SK-N-SH treated with all-trans-retinoic acid at 6 μM for 48 hours (cell line): Measurements from ENCODE around the gene SOHLH1.

Experiments
- ATAC-seq: fragments of 200-7000 bp; cut with Tn5 transposase; 3 replicates; pipeline ENCODE4 v1.9.1; 2020; ENCODE audit warnings: mild to moderate bottlenecking, moderate library complexity
- ARNTL ChIP-seq: fragments of 450-650 bp; formaldehyde crosslinking; IDR thresholded peaks from 2 replicates; pipeline ENCODE4 v1.5.0; 2020; ENCODE audit warnings: low read depth, mild to moderate bottlenecking, moderate library complexity, borderline replicate concordance
- BACH2 ChIP-seq: fragments of 250-450 bp; sonication (Bioruptor Pico); IDR thresholded peaks from 2 replicates; pipeline ENCODE4 v1.9.0; 2021; ENCODE audit warnings: mild to moderate bottlenecking, borderline replicate concordance
- CSDC2 ChIP-seq: fragments of 250-450 bp; sonication (Bioruptor Pico); IDR thresholded peaks from 2 replicates; pipeline ENCODE4 v1.5.0; 2020; ENCODE audit warnings: mild to moderate bottlenecking, moderate library complexity
- CSRNP3 ChIP-seq: fragments of 250-450 bp; sonication (Bioruptor Pico); IDR thresholded peaks from 2 replicates; pipeline ENCODE4 v1.5.1; 2021; ENCODE audit warnings: mild to moderate bottlenecking, moderate library complexity
- ESRRG ChIP-seq: fragments of 250-450 bp; sonication (Bioruptor Pico); IDR thresholded peaks from 2 replicates; pipeline ENCODE4 v1.6.1; 2021; ENCODE audit warnings: mild to moderate bottlenecking
- GLIS3 ChIP-seq: fragments of 250-450 bp; sonication (Bioruptor Pico); IDR thresholded peaks from 2 replicates; pipeline ENCODE4 v1.5.0; 2020; ENCODE audit warnings: mild to moderate bottlenecking, moderate library complexity
- ISL1 ChIP-seq: fragments of 250-450 bp; sonication (Bioruptor Pico); IDR thresholded peaks from 2 replicates; pipeline ENCODE4 v2.1.2; 2022; ENCODE audit warnings: mild to moderate bottlenecking, moderate library complexity
- PATZ1 ChIP-seq: fragments of 250-450 bp; sonication (Bioruptor Pico); IDR thresholded peaks from 2 replicates; pipeline ENCODE4 v1.8.0; 2020; ENCODE audit warnings: mild to moderate bottlenecking, moderate library complexity, borderline replicate concordance
- POU6F1 ChIP-seq: fragments of 250-450 bp; sonication (Bioruptor Pico); IDR thresholded peaks from 2 replicates; pipeline ENCODE4 v1.8.0; 2021; ENCODE audit warnings: low read depth, mild to moderate bottlenecking, moderate library complexity, borderline replicate concordance
- PPARA ChIP-seq: fragments of 250-450 bp; sonication (Bioruptor Pico); IDR thresholded peaks from 2 replicates; pipeline ENCODE4 v1.5.0; 2020; ENCODE audit warnings: mild to moderate bottlenecking, borderline replicate concordance
- RARB ChIP-seq: fragments of 250-450 bp; sonication (Bioruptor Pico); IDR thresholded peaks from 2 replicates; pipeline ENCODE4 v1.8.0; 2021; ENCODE audit warnings: mild to moderate bottlenecking, moderate library complexity
- SNAI2 ChIP-seq: fragments of 250-450 bp; sonication (Bioruptor Pico); IDR thresholded peaks from 2 replicates; pipeline ENCODE4 v1.5.0; 2020; ENCODE audit warnings: mild to moderate bottlenecking, moderate library complexity
- TCF4 ChIP-seq: fragments of 250-450 bp; sonication (Bioruptor Pico); IDR thresholded peaks from 2 replicates; pipeline ENCODE4 v1.8.0; 2021; ENCODE audit warnings: mild to moderate bottlenecking, moderate library complexity, borderline replicate concordance
- TOX ChIP-seq: fragments of 250-450 bp; sonication (Bioruptor Pico); IDR thresholded peaks from 2 replicates; pipeline ENCODE4 v1.8.0; 2021; ENCODE audit warnings: mild to moderate bottlenecking, moderate library complexity, borderline replicate concordance
- TSHZ2 ChIP-seq: fragments of 250-450 bp; sonication (Bioruptor Pico); IDR thresholded peaks from 2 replicates; pipeline ENCODE4 v1.5.0; 2020; ENCODE audit warnings: mild to moderate bottlenecking, moderate library complexity
- ZC3H10 ChIP-seq: fragments of 250-450 bp; sonication (Bioruptor Pico); IDR thresholded peaks from 2 replicates; pipeline ENCODE4 v1.5.1; 2021; ENCODE audit warnings: mild to moderate bottlenecking, moderate library complexity
- ZFP3 ChIP-seq: fragments of 250-450 bp; sonication (Bioruptor Pico); IDR thresholded peaks from 2 replicates; pipeline ENCODE4 v1.5.0; 2020; ENCODE audit warnings: mild to moderate bottlenecking, moderate library complexity
- ZFP30 ChIP-seq: fragments of 450-650 bp; formaldehyde crosslinking; IDR thresholded peaks from 2 replicates; pipeline ENCODE4 v1.5.0; 2022; ENCODE audit warnings: mild to moderate bottlenecking, moderate library complexity
- ZNF565 ChIP-seq: fragments of 450-650 bp; formaldehyde crosslinking; conservative IDR thresholded peaks from 2 replicates; pipeline ENCODE4 v1.5.0; 2020; ENCODE audit warnings: low read depth, mild to moderate bottlenecking, moderate library complexity
- ZNF8 ChIP-seq: fragments of 450-650 bp; formaldehyde crosslinking; IDR thresholded peaks from 2 replicates; pipeline ENCODE4 v1.5.0; 2020; ENCODE audit warnings: mild to moderate bottlenecking, moderate library complexity

SOHLH1 gene

GRCh38 chr9:135726138-135726853, 27.0 kb upstream of the SOHLH1 start:
- no peak for TF ChIP-seq CSDC2 (CRISPR knock-in tag)
- TF ChIP-seq ZNF565: no peak
- TF ChIP-seq ZFP30 (CRISPR knock-in tag): no peak
- TF ChIP-seq ZNF8 (CRISPR knock-in tag): no peak
- no peak for TF ChIP-seq ZFP3 (CRISPR knock-in tag)
- no peak for TF ChIP-seq ARNTL
- TF ChIP-seq SNAI2: no peak
- no peak for TF ChIP-seq ZC3H10 (CRISPR knock-in tag)
- no peak for TF ChIP-seq PATZ1 (CRISPR knock-in tag)
- TF ChIP-seq TSHZ2 (CRISPR knock-in tag): no peak
- TF ChIP-seq, all 23 proteins: peak for 0
- no peak for ATAC-seq

GRCh38 chr9:135724186-135724787, 25.0 kb upstream of the SOHLH1 start:
- ATAC-seq: no peak
- TF ChIP-seq BACH2 (CRISPR knock-in tag) (no peak), RARB (no peak), ZC3H10 (CRISPR knock-in tag) (no peak), TSHZ2 (CRISPR knock-in tag) (no peak), PPARA (no peak), TCF4 (CRISPR knock-in tag) (no peak), ISL1 (CRISPR knock-in tag) (no peak), CSRNP3 (no peak), GLIS3 (CRISPR knock-in tag) (no peak), ZFP3 (CRISPR knock-in tag) (no peak), ESRRG (CRISPR knock-in tag) (no peak), ZNF8 (CRISPR knock-in tag) (no peak), SNAI2 (no peak), ZNF565 (no peak)

GRCh38 chr9:135722365-135722764, 23.1 kb upstream of the SOHLH1 start:
- ATAC-seq: no peak
- no peak for TF ChIP-seq ARNTL
- no peak for TF ChIP-seq CSDC2 (CRISPR knock-in tag)
- no peak for TF ChIP-seq POU6F1 (CRISPR knock-in tag)
- TF ChIP-seq CSRNP3: no peak
- TF ChIP-seq TOX: no peak
- TF ChIP-seq ZNF565: no peak
- TF ChIP-seq TCF4 (CRISPR knock-in tag): no peak
- TF ChIP-seq ISL1 (CRISPR knock-in tag): no peak
- no peak for TF ChIP-seq TSHZ2 (CRISPR knock-in tag)
- no peak for TF ChIP-seq SNAI2
